Smooth muscle cell of the brain vasculature (primary cell): ENCODE results near the gene PSMG4.

Experiments
- DNase-seq: peaks from one replicate; pipeline ENCODE4 v3.0.0-alpha.2; 2012; ENCODE audit warnings: low read depth, low spot score

The PSMG4 gene

DNA sequence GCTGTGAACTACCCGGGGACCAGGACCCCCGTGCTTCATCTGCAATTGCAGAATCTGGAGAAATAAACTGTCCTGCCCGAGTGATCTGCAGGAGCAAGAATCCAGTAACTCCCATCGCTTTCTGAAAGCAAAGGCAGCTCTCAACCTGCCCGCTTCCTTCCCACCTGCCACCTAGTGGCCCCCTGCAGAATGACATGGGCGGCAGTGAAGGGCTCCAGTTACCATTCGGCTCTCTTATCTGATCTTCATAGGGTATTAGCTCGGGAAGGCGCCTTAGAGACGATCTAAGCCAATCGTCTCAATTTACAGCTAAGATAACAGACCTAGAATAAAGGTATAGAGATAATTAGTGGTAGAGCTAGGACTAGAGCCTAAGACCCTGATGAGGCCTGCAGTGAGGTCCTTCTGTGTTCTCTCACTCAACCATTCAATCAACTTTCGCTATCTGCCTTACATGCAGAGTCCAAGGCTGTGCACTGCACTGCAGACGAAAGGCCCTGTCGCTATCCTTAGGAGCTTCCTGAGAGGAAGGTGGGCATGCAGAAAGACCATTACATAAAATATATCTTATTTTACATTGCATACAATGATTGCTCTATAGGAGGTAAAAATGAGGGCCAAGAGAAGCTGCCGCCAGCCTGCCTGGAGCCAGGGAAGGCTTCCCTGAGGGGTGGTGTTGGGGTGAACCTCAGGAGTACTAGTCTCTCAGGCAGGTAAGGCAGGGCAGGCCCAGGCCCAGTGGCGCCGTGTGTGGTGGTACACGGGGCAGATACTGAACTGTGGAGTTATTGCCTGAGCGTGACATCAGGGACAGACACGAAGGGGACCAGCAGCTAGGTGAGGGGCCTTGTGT lies 7.1 kb upstream of the PSMG4 start:
- peak; percentile 58 for DNase-seq

DNA sequence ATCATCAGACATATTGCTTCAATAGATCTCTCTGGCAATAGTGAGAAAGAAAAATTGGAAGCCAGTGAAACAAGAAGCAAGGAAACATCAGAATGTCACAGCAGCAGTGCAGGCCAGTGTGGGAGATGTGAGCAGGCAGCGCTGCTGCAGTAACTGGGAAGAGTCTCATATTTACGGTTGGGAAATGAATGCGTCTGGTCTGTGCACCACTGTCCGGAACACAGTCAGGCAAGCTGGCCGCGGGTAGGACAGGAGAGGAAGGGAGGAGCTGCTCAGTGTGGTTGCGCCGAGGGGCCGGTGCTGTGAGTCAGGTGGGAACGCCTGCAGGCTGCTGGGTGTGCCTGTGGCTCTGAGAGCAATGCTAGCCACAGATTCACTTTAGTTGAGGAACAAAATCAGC lies 6.4 kb upstream of the PSMG4 start:
- no peak for DNase-seq

GRCh38 chr6:3252861-3253596 lies 5.7 kb upstream of the PSMG4 start:
- no peak for DNase-seq

DNA sequence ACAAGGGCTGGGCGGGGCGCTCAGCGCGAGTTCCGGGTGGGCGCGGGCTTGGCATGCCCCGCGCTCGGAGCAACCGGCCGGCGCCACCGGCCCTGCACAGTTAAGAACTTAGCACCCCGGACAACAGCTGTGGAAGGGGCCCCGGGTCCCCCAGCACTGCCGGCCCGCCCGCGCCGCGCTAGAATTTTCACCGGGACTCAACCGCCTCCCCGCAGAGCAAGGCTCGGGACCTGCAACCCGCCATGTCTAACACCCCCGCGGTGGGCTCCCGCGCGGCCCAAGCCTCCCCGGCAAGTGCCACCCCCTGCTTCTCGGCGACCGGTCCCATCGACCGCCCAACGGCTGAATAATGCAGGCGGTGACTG lies 5.2 kb upstream of the PSMG4 start:
- no peak for DNase-seq

DNA sequence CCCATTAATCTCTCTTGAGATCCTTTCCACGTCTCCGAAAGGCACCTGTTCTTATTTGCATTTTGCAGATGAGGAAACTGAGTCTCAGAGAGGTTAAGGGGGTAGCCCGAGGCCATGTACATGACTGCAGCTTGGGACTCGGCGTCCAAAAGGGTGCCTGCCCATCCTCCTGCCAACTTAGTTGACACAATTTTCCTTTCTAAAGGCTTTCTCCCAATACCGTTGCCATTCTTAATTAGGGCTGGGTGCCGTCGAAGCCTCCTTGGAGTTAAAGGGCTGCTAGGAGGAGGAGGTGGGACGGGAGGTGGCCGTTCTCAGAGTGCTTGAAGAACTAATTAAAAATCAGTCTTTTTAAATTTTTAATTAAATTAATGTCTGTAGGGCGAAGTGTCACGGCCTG lies 546 bp upstream of the PSMG4 start:
- no peak for DNase-seq

DNA sequence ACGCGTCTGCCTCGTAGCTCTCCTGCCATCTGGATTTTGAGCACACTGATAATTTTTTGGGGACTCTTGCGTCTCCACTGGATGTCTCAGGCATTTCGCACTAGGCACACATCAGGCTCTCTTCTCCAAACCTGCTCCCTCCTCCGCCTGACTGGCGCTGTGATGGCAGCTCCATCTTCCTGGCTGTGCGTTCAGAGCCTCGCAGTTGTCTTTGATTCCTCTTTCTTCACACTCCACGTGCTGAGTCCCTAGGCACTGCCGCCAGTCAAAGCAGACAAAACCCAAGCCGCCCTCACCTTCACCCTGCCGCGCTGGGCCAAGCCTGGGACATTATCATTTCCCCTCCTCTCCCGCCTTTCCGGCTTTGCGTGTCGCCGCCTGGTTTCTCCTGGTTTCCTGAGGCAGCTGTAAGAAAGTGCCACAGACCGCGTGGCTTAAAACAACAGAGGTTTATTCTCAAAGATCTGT lies 778 bp downstream of the PSMG4 start:
- DNase-seq = no peak

DNA sequence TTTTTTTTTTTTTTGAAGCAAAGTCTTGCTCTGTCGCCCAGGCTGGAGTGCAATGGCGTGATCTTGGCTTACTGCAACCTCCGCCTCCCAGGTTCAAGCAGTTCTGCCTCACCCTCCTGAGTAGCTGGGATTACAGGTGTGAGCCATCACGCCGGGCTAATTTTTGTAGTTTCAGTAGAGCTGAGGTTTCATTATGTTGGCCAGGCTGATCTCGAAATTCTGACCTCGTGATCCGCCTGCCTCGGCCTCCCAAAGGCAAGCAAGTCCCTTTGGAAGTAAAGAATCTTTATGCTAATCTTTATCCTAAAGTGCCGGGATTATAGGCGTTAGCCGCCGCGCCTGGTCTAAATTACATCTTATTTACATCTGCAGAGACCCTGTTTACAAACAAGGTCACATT lies 1.5 kb downstream of the PSMG4 start:
- DNase-seq = no peak

- no peak for DNase-seq
These were observed 2.2 kb downstream of the PSMG4 start for GRCh38 chr6:3260772-3261517.

DNA sequence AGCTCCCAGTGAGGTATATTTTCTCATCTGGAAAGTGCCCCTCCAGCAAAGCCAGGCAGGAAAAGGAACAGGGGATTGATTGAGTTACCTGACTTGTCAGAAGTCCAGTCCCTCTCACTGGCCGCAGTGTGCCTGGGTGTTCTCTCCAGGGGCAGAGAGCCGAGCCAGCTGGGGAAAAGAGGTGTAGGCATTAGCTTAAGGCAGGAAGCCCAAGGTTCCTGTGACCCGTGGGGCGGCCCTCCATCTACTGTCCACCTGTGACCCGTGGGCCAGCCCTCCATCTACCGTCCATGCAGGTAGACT lies 2.7 kb downstream of the PSMG4 start:
- DNase-seq = no peak

GRCh38 chr6:3261921-3262320 lies 3.2 kb downstream of the PSMG4 start:
- DNase-seq = no peak

- no peak for DNase-seq
These were observed 4.3 kb downstream of the PSMG4 start for GRCh38 chr6:3263096-3263495.

GRCh38 chr6:3264356-3264755 lies 5.6 kb downstream of the PSMG4 start:
- DNase-seq = no peak

DNA sequence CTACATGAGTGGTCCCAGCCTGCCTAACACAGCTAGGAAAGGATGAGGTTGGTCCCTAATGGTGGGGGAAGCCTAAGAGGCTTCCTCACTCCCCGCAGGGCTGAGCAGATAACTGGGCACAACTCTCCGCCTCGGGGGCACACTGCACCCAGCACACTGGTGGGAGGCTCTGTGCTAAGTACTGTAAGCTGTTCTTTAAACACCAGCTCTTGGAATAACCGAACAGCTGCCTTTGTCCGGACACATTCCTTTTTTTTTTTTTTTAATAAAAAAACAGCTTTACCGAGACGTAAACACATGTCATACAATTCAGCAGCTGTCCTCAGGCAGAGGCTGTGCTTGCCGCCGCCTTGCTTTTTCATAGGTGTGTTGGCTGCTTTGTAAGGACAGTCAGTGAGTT lies 6.9 kb downstream of the PSMG4 start:
- no peak for DNase-seq

DNA sequence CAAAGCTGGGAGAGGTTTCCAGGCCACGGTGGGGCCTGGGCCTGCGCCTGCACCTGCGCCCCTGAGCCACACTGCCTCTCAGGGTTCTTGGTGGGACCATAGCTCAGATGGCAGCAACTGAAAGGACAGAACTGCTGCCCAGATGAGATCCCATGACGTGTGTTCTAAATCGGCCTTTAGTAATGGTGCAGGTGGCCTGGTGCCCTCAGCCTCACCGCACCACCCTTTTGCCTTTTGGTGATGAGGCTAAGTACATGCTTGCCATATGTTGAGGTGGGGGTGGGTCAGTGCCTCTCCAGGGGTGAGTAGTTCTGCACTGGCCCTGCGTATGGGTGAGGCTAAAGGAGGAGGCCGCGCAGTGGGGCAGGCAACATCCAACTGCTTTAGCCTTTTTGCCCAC lies 7.4 kb downstream of the PSMG4 start:
- no peak for DNase-seq

- DNase-seq = no peak
These were observed 8.4 kb downstream of the PSMG4 start for GRCh38 chr6:3267162-3267561.

DNA sequence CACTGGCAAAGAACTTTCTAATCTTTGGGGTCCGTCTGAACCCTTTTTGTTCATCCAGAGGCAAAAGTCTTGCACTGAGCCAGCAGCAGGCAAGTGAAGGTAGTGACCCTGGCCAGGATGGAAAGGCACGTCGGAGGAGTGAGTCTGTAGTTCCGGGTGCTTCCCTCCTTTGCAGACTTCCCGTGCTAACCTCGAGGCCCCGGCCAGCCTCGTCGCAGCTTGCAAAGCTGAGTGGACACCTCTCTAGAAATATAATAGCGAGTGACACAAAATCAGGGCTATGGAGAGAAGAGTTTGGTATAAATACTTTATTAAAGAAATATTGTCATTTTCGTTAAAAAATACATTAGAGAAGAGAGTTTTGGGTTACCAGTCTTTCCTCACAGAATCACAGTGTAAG lies 9.9 kb downstream of the PSMG4 start:
- DNase-seq = no peak

DNA sequence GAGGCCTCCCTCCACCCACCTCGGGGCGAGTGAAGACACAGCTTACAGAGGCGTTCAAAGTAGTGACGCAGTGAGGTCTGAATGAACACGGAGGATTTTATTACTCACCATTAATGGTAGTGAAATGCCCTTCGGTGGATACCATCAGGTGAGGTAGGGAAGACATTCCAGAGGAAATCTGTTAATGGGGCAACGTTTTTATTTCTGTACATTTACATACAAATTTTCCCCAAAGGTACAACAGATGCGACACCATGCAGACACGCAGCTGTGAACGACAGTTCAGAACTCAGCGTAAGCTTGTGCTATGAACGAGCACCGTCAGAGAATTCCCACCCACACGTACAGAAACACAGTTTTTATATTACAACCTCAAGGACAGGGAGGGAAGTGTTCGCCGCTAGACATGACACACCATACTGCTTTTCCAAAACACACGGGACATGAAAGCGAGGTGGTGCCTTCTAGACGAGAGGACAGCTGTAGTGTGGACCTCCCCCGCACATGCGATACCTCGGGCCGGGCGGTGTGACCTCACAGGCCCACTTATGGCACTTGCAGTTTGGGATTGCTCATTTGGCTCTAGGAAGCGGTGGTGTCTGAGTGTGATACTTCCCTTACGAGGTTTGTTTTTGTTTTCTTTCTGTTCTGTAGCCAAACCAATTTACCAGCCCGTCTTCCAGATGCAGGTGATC lies 10.7 kb downstream of the PSMG4 start:
- DNase-seq = no peak

DNA sequence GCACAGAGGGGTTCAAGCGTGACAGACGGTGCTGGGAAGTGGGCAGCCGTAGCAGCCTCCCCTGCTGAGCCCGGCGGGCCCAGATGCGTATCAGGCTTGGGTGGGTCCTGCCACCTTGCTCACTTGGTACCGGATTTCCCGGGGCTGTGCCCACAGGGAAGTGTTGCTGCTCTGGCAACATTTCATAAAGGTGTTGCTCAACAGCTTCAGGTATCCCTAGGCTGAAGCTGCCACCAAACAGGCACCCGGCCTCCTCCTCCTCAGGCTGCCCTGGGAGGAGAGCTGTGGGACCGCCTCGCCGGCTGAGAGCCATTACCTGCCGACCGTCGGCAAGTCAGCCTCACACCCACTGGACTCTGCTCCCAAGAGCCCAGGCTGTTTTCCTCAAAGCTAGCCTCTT lies 11.5 kb downstream of the PSMG4 start:
- DNase-seq = no peak

DNA sequence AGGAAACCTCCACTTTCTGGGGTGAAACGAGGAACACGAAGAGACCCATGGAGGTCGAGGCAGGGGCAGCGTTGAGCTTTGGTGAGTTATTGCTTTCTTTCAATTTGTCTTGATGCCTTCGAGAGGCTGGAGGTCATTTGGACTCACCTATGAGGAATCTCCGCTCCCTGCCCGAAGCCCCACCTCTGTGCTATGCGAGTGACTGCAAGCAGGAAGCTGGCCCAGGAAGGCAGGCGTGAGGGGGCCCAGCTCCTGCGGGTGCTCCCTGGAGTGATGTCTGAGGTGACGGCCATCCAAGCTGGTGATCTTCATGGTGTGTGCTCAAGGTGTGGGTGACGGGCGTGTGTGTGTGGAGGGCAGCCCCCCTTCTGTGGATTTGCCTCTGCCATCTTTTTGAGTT lies 13.0 kb downstream of the PSMG4 start:
- no peak for DNase-seq

GRCh38 chr6:3272911-3273547 lies 14.3 kb downstream of the PSMG4 start:
- DNase-seq = no peak

- DNase-seq = no peak
These were observed 15.2 kb downstream of the PSMG4 start for GRCh38 chr6:3273707-3274521.
